ENCODE results near the gene KRTAP4-4.
"Not testable (repeated sequence)": the region's sequence is repeated elsewhere in the genome, so short reads cannot be mapped to it uniquely, and the experiment has no call there.

Gene KRTAP4-4

DNA sequence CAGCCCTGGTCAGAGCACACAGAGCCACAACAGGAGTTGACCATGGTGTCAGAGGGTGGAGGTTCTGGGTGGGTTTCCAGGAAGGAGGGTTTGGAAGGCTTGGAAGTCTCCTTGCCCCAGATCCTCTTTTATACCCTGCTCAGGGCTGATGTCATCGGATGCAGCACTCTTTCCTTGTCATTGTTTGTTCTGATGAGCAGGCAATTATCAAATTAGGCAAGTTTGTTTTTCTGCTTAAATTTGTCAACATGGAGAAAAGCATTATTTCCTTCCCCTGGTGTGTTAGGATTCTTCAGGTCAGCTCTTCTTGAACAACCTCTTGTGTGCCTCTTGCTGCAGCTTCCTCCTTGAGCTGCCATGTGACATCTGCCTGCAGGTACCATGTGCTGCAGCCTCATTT, at the start of gene KRTAP4-4:
KRTAP4-4 (minus strand) TSS at position 101 of the 400 bp plus-strand sequence; CDS start at position 44, 57 bp downstream.
- DNase-seq (ENCODE audit: low spot score): no peak

- DNase-seq (ENCODE audit: low spot score): no peak
Observed at GRCh38 chr17:41199421-41200078, 39.0 kb upstream of the KRTAP4-4 start.

GRCh38 chr17:41196068-41196467, 35.5 kb upstream of the KRTAP4-4 start:
- DNase-seq (ENCODE audit: low spot score): no peak

DNA sequence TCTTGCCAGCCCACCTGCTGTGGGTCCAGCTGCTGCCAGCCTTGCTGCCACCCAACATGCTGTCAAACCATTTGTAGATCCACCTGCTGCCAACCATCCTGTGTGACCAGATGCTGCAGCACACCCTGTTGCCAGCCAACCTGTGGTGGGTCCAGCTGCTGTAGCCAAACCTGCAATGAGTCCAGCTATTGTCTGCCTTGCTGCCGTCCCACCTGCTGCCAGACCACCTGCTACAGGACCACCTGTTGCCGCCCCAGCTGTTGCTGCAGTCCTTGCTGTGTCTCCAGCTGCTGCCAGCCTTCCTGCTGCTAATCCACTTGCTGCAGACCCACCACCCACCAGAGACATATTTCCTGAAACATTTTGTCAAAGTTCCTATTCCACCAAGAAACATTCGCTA, 29.8 kb upstream of the KRTAP4-4 start:
- DNase-seq (ENCODE audit: low spot score): no peak

DNA sequence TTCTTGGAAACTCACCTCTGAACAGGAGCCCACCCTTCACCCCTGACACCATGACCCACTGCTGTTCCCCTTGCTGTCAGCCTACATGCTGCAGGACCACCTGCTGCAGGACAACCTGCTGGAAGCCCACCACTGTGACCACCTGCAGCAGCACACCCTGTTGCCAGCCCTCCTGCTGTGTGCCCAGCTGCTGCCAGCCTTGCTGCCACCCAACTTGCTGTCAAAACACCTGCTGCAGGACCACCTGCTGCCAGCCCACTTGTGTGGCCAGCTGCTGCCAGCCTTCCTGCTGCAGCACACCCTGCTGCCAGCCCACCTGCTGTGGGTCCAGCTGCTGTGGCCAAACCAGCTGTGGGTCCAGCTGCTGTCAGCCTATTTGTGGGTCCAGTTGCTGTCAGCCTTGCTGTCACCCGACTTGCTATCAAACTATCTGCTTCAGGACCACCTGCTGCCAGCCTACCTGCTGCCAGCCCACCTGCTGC, 29.3 kb upstream of the KRTAP4-4 start, which contains the start of gene KRTAP9-1:
KRTAP9-1 (plus strand) TSS at position 51 of the 482 bp plus-strand sequence; CDS start at position 51, 0 bp downstream.
- DNase-seq (ENCODE audit: low spot score): not testable (repeated sequence)

DNA sequence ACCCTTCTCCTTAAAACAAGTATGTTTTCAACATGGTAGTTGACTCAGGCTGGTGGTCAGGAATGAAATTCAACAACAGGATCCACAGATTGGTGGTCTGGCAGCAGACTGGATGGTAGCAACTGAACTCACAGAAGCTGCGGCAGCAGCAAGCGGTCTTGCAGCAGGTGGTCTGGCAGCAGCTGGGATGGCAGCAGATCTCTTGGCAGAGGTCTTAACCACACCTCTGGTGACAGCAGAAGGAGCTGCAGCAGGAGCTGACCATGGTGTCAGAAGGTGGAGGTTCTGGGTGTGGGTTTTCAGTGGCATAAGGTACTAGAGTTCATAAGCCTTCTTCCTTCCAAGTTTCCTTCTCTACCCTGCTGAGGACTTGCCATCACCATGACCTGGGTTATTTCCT, 26.3 kb upstream of the KRTAP4-4 start:
- DNase-seq (ENCODE audit: low spot score): no peak

DNA sequence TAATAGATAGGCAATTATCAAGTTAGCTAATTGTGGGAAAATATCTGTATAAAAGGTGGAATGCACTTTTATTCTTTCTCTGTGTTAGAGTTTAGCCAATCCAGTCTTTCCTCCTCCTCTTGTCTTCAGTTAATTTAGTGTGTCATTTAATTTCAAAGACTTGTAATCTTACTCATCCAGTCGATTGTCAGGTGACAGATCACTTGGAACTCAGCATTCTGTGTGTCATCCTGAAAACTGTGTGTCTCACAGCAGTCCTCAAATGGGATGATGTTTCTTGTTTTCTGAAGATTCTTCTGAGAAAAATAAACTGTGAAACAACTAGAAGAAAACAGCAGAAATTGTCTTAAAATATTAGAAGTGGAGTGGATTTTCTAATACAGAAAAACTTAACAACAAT, 24.5 kb upstream of the KRTAP4-4 start:
- no peak for DNase-seq (ENCODE audit: low spot score)

GRCh38 chr17:41184480-41184961, 24.0 kb upstream of the KRTAP4-4 start, which contains the start of gene KRTAP4-1:
KRTAP4-1 (minus strand) TSS chr17:41184911; CDS start chr17:41184854, 57 bp downstream.
- DNase-seq (ENCODE audit: low spot score): no peak

DNA sequence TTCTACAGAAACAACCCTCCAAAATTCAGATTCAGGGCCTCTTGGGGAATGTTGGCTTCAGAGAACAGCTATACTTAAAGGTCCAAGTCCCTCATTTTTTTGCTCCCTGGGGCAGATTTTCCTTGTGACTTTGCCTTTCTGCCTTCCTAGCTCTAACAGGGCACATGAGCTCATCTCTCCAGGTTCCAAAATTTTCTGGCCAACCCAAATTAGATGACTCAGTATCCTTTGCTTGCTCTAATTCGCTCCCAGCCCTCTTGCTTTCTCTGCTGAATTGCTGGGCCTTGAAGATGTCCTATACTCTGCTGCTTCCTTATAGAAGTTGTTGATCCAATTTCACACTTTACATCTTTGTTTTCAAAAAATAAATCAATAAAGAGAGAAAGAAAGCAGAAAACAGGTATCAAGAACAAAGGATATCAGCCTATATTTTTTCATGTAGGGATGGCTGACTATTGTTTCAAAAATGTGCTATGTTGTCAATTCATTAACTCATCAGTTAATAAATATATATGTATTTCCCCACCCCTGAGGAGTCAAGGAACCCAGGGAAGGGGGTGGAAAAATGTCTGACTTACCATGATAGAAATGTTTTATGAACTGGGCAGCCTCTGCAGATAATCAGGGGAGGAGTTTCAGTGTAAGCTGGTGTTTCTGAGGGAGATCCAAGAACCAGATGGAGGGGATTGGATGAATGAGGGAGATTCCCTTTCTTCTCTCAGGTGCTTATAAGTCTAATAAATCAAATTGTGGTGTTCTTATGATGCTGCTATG, 18.5 kb upstream of the KRTAP4-4 start:
- no peak for DNase-seq (ENCODE audit: low spot score)

DNA sequence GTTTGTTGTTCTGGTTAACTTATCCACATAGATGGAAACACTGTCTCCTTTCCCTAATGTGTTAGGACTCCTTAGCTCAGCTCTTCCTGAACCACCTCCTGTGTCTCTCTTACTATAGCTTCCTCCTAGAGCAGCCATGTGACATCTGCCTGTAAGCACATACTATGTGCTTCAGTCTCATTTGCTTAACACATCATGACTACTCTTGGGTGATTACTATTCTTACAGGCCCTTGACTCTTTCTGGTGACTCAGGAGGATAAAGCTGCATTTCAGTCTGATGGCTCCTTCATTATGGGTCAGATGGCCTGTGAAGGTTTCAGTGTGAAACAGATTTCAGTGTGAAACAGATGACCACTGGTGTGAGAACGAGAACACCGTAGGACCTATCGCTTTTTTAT, 17.8 kb upstream of the KRTAP4-4 start:
- DNase-seq (ENCODE audit: low spot score): no peak

- DNase-seq (ENCODE audit: low spot score): no peak
Observed at GRCh38 chr17:41177727-41178271, 17.3 kb upstream of the KRTAP4-4 start, which contains the start of gene KRTAP4-2. KRTAP4-2 (minus strand) TSS chr17:41178221; CDS start chr17:41178164, 57 bp downstream.

DNA sequence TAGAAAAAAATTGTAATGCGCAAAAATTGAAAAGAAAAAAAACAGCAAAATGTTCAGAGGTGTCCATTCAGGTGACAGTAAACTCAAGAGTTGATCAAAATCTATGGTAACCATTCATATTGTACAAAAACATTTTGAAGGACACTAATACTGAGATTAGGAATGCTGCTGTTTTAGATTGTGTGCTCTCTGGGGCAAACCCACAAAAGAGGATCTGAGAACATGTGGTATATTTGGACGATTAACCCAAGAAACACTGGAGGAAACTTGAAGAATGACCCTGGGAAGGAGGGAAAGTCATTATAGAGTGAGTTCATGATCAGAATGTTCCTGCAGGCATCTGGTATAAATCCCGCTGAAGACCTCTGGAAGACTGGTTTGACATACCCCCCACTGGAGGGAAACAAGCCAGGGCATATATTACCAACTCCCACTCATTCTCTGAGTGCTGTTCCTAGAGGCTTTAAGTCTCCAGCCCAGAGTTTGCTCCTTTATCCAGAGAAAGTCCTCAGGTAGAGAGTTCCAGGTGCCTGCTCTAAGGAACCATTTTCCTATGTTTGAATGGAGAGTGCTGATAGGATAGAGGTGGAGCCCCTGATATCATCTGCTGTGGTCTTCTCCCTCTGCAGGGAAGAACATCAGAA, 16.3 kb upstream of the KRTAP4-4 start:
- no peak for DNase-seq (ENCODE audit: low spot score)

DNA sequence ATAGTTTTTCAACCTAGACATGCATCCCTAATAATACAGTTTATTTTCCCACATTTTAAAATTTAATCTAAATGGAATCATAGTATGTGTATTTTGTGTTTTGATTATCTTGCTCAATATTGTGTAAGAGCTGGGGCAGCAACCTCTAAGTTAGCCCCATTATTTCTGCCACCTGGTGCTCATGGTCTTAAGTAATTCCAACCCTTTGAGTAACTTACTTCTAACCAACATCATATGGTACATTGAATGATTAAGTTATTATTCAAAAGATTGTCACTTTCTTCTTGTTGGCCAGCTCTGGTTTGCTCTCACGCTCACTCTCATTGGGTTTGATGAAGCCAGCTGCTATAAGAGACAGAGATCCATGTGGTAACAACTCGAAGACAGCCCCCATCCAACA, 11.3 kb upstream of the KRTAP4-4 start:
- DNase-seq (ENCODE audit: low spot score): no peak

- no peak for DNase-seq (ENCODE audit: low spot score)
Observed at GRCh38 chr17:41168121-41168520, 7.6 kb upstream of the KRTAP4-4 start, which contains the start of gene KRTAP4-3. KRTAP4-3 (minus strand) TSS chr17:41168221; CDS start chr17:41168172, 49 bp downstream.

GRCh38 chr17:41167561-41167960, 7.0 kb upstream of the KRTAP4-4 start:
- no peak for DNase-seq (ENCODE audit: low spot score)

DNA sequence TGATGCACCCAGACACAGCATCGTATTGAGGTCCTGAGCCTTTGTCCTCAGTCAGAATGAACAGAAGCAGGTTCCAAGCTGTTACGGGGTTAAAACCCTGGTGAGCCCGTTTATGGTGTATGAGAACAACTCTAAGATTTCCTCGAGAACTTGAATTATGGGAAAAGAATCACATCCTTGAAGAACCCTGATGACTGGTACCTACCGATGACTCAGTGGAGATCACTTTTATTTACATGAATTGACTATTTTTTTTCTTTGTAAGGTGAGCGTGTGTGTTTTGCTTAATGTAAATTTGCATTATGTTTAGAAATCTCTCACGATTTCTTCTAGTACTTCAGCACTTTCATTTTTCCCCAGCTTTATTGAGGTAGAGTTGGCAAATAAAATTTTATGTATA, 3.3 kb upstream of the KRTAP4-4 start:
- no peak for DNase-seq (ENCODE audit: low spot score)

DNA sequence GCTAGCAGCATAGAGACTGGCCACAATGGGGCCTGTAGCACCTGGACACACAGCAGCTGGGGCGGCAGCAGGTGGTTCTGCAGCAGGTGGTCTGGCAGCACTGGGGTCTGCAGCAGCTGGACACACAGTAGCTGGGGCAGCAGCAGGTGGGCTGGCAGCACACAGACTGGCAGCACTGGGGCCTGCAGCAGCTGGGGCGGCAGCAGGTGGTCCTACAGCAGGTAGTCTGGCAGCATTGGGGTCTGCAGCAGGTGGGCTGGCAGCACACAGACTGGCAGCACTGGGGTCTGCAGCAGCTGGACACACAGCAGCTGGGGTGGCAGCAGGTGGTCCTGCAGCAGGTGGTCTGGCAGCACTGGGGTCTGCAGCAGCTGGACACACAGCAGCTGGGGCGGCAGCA, 358 bp downstream of the KRTAP4-4 start:
- not testable (repeated sequence) for DNase-seq (ENCODE audit: low spot score)

DNA sequence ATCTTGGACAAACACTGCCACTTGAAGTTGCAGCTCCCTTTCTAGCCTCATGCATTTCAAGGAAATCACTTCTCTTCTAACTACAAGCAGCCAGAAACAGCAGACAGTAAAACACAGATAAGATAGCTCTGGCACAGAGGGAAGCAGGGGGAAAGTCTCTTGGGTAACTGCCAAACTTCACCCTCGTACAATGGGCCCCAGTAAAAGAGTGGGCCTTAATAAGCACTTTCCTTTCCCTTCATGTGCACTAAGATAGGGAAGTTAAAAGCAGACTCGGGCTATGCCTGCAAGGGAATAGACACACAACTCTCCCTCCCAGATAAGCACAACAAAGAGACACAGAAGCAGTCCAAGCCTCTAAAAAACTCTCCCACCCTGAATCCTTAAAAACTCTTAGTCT, 6.7 kb downstream of the KRTAP4-4 start:
- DNase-seq (ENCODE audit: low spot score): no peak

DNA sequence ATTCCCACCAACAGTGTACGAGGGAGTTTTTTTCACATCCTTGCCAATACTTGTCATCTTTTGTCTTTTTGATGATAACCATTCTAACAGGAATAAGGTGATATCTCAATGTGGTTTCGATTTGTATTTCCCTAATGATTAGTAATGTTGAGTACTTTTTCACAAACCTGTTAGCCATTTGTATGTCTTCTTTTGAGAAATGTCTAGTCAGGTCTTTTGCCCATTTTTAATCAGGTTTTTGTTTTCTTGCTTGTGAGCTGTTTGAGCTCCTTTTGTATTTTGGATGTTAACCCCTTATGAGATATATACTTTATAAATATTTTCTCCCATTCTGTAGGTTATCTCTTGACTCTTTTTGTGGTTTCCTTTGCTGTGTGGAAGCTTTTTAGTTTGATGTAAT, 9.0 kb downstream of the KRTAP4-4 start:
- DNase-seq (ENCODE audit: low spot score): no peak

DNA sequence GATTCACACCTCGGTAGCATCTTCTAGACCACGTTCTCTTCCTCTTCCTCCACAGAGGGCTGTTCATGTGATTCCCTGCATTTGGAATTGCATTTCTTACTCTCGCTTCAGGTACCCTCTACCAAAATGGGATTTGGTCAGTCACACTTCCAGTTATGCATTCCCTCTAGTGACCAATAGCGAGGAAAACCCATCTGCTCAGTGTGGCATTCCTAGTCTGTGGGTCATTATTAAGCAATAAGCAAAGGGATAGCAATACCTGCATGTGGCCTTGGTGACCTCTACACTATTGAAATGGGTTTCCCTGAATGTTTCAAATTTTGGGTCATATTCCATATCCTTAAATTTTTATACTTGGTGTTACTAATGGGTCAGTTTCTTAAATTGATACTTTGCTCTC, 10.5 kb downstream of the KRTAP4-4 start:
- no peak for DNase-seq (ENCODE audit: low spot score)

- DNase-seq (ENCODE audit: low spot score): no peak
Observed at GRCh38 chr17:41149652-41149985, 10.9 kb downstream of the KRTAP4-4 start, which contains the start of gene KRTAP4-5. KRTAP4-5 (minus strand) TSS chr17:41149825; CDS start chr17:41149767, 58 bp downstream.

All from CD4-positive, alpha-beta T cell treated with Interleukin-15 for 4 hours (primary cell).